Measurements from ENCODE around the gene FAM20C.
"Not testable (repeated sequence)": the region's sequence is repeated elsewhere in the genome, so short reads cannot be mapped to it uniquely, and the experiment has no call there.

The FAM20C gene

DNA sequence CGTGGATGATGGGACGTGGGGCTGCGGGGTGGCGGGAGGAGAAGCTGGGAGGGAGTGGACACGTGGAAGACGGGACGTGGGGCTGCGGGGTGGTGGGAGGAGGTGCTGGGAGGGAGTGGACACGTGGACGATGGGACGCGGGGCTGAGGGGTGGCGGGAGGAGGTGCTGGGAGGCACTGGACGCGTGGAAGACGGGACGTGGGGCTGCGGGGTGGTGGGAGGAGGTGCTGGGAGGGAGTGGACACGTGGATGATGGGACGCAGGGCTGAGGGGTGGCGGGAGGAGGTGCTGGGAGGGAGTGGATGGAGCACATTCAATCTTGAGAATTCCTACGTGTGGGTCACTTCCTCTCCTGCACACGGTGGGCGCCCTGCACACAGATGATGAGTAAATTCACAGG lies 104.8 kb downstream of the FAM20C start:
- DNase-seq: not testable (repeated sequence)

DNA sequence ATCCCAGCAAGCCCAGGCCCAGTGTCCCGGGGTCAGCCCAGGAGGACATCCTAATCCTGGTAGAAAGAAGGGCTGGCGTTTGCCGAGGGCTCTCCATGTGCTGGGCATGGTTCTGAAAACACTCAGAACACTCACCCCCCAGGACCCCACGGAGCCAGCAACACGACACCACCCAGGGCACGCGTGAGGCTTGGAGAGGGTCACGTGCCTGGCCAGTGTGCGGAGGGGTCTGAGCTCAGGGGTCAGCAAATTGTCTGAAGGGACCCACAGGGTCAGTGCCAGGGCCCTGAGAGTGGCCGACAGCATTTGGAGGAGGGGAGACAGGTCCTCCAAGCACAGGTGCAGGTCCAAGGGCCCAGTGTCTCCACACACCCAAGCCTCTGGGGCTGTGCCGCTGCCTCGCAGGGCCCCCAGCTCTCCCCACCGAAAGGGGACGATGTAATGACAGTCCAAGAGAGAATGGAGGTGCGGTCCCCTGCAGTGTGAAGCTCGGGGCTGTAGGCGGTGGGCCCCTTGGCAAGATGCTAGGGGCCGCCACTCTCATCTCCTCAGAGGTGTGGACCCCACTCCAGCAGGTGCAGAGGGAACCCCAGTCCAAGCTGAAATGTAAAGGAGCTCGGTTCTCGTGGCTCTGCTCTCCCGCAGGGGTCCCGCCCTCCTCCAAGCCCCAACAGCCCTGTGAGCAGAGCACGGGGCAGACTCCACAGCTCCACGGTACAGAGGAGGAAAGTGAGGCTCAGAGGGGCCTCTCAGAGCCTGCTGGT lies 105.4 kb downstream of the FAM20C start:
- no peak for DNase-seq

DNA sequence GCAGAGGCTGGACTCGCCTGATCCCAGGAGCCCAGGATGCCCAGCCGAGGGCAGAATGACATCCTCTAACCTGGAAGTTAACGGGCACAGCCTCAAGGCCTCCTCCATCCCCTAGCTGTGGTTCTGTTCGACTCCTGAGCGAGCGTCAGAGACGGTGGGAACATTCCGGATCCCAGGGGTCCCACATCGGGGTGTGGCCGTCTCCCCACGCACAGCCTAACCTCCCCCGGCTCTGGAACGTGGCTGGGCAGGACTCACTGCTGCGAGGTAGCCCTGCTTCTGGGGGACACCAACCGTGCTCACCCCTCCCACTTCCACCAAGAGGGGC lies 106.0 kb downstream of the FAM20C start:
- DNase-seq: no peak

DNA sequence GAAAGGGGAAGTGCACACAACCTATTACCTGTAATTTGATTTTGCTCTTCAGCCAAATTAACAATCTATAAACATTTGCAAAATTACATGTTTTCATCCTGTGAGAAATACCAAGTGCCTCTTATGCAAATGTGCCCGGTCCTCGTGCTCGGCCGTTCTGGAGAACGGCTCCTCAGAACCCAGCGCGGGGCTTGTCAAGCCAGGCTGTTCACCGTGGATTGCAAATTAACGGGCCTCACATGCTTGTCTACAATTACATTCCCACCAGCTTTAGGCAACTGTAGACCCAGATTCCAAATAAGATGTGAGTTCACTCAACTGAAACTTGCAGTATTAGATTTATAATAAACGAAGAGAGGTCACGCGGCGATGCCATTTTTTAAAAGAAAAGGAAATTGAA lies 106.4 kb downstream of the FAM20C start:
- no peak for DNase-seq

DNA sequence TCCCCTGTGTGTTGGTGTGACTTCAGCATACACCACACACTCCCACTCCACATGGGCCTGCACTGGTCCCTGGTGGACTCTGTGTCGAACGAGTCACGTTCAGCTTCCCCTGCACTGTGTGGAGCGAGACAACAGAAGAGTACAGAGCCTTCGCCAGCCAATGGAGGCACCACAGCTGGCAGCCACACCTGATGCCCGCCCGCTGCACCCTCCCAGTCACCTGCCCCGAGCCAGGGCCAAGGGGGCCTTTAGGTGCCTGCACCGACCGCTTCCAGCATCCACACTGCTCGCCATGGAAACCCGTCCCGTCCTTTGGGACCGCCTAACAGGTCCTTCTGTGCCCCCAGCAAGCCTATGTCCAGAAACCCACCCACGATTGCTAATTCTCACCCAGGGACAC lies 106.8 kb downstream of the FAM20C start:
- no peak for DNase-seq

DNA sequence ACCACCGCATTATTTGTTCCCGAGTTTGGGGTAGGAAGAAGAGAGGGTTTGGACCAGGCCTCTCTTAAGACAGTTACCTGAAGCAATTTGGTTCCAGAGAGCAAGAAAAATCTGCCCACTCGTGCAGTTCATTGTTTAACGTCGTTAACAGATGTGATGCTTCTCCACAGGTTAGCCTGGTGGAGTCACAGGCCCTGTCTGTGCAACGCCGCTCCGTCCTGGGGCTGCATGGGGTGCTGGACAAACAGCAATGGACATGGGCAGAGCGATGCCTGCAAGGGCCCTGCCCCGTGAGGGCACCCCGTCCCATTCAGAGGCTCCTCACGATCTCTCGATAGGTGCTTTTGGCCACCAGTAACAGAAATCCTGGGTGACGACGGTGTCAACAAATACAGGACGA lies 107.3 kb downstream of the FAM20C start:
- DNase-seq: no peak

DNA sequence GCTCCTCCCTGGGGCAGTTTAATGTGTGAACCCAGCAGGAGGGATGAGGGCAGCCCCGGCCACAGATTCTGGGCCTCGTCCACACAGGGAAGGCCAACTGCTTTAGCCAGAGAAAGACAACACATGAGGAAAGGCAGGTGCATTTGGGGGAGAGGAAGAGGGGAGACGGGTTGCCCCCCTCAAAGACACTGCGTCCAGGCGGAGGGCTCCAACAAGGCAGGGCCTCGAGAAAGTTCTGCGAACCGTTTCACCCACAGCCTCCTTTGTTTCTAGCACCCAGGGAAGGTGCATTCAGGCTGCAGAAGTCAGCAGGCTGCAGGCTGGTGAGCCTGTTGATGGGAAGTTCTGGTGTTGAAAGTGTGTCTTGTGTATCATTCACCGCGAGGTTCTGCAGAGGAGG lies 107.7 kb downstream of the FAM20C start:
- DNase-seq: no peak

DNA sequence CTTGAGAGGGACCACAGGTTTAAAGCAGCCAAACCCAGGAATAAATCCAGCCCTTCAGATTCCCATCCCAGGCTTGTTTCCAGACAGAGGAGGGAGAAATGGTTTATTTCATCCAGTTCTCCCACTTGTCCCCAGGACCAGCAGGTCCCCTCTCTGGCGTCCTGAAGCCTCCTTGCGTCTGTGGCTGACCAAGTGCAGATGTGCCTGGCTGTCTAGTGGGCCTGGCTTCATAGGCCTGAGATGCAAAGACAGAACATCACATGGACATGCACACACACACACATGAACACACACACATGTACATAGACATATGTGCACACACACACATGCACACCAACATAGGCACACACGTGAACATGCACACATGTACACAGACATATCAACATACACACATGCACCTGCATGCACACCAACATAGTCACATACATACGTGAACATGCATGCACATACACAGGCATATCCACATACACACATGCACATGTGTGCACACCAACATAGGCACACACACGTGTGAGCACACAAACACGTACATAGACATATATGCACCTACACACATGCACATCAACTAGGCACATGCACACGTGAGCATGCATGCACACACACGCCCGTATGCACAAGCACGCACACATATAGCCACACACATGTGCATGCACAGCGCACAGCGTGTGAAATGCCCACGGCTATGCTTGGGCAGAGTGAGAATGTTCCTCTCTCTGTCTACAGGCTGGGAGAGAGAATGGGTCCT lies 108.3 kb downstream of the FAM20C start:
- no peak for DNase-seq

DNA sequence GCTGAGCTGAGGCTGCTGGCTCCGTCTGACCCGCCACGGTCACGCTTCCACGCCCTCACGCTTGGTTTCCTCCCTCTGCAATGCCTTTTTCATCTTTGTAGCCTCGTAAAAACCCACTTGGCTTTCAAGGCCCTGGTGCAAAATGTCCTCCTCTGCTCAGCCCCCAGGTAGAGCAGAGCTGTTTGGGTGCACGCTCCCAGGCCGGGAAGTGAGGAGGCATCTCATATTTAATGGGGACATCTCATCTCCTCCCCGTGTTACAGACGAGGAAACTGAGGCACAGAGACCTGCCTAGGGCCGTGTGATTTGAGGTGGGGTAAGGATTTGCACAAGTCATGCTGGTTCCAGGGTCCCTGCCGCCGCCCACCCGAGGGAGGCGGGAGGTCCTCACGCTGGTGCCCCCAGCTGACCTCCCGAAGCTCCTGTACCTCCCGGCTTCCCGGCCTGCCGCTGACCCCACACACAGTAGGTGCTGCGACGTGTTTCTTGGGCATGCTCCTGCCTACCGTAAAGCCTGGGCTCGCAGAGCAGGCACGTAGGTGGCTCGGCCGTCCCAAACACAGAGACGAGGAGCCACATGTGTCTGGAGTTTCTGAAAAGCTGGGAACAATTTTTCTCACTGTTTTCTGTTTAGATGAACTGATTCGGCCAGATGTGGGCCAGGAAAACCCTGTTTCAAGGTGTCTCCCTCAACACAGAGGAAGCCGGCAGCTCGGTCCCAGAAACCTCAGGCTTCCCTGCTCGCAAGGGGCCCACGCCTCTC lies 109.1 kb downstream of the FAM20C start:
- DNase-seq: no peak

DNA sequence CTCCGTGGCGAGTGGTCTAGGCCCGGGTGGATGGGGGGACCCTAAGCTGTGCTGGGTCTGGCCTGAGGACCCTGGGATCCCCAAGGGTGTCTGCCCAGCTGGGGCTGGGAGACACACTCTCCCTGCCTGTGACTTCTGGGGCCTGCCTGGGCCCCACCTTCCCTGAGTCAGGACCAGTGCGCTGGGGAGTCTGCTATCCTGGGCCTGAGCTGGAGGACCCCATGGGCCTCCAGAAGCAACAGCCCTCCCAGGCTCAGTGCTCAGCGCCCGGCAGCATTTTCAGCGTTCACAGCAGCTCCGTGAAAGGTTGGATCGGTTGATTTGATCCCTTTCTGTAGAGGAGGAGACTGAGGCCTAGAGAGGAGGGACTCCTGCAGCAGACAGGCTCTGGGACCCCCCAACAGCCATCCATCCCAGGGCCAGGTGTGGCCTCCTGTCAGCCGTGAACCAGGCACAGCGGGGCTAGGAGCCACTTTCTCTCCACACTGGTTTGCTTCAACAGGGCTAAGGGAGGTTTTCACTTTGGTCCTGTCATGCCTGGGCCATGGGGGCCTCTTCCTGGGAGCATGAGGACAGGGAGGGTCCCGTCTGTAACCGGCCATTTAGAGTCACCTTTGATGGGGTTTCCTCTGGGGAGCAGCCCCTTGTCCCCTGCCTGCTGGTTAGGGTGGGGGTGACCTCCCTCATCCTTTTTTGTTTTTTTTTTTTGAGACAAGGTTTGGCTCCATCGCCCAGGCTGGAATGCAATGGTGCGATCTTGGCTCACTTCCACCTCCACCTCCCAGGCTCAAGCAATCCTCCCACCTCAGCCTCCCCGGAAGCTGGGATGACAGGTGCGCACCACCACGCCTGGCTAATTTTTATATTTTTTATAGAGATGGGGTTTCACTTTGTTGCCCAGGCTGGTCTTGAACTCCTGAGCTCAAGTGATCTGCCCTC lies 110.0 kb downstream of the FAM20C start:
- DNase-seq: no peak

DNA sequence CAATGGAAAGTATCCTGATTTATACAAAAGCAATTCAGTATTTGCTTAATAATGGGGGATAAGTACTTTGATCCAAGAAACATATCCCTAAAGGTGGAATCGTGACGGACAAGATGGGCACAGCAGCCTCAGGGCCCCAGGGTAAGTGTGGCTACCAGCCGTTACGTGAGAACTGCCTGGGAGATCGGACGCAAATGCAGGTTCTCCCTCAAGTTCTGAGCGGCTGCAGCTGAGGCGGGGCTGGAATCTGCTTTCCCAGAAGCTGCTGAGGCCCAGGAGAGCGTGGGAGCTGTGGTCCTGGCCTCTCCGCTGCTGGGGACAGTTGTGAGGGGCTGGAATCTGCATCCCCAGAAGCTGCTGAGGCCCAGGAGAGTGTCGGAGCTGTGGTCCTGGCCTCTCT lies 111.1 kb downstream of the FAM20C start:
- no peak for DNase-seq

DNA sequence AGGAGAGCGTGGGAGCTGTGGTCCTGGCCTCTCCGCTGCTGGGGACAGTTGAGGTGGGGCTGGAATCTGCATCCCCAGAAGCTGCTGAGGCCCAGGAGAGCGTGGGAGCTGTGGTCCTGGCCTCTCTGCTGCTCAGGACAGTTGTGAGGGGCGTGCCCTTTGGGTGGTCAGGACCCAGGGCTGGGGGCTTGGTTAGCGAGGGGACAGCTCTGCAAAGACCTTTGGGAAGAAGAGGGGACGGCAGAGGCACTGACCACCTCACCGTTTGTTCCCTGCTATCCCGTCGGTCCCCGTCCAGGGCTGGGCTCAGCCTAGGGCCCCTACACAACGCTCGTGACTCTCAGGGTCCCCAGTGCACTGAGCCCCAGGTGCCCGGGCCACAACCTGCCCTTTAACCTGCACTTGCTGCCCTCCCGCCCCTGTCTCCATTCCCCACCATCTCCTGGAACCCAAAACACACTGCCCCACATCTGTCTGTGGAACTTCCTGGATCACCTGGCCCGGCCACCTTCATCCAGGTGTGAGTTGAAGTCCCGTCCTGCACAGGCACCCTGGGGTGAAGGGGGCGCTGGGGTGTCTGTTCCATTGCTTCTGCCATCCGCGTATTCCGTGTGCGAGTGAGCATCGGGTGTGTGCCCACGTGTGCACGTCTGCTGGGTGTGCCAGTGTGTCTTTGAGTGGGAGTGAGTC lies 111.7 kb downstream of the FAM20C start:
- DNase-seq: no peak

DNA sequence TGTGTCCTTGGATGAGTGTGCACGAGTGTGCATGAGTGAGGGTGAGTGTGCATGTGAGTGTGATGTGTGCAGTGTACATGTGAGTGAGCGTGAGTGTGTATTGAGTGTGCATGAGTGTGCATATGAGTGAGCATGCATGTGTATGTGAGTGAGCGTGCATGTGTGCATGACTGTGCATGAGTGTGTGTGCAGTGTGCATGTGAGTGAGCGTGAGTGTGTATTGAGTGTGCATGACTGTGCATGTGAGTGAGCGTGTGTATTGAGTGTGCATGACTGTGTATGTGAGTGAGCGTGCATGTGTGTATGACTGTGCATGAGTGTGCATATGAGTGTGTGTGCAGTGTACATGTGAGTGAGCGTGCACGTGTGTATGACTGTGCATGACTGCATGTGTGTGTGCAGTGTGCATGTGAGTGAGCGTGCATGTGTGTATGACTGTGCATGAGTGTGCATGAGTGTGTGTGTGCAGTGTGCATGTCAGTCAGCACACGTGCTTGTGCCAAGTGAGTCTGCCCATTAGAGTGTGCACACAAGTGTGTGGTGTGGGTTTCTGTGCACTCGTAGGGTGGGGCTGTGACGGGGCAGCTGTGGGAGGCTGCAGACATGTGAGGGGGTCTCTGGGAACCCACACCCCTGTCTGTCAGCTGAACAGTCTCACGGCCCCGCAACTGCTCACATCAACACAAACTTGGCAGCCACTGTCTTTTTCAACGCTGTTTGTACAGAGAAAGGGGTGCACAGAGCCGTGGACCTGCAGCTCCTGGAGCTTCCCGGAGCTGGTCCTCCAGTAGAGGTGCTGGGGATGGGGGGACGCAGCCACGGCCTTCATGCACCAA lies 112.4 kb downstream of the FAM20C start:
- DNase-seq: no peak

DNA sequence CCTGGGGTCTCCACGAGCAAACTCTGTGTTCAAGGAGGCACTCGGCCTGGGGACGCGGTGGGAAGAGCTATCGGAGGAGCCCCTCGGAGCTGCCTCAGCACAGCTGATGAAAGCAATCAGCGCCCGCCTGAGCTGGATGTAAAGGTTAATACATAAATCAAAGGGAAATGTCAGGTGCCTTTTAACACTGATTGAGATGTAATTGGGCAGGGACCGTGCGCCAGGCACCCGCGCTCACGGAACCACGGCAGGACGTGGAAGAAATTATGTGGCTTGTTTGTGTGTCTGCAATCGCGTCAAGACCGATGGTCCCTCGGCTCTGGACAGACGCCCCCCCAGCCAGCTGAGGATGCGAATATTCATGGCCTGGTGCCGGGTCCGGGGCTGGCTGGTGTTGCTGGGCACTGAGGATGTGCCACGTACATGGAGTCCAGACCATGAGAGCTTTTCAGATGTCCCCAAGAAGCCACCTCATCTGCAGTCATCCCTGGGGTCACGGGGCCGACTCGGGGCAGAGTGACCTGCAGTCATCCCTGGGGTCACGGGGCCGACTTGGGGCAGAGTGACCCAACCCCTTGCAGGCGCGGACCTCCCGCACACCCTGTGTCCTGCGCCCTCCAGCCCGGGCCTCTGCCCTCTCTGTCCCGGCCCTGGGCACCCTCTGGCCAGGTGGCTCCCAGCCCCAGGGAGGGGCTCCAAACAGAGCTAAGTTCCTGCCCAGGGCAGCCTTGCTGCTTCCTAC lies 113.2 kb downstream of the FAM20C start:
- DNase-seq: no peak

DNA sequence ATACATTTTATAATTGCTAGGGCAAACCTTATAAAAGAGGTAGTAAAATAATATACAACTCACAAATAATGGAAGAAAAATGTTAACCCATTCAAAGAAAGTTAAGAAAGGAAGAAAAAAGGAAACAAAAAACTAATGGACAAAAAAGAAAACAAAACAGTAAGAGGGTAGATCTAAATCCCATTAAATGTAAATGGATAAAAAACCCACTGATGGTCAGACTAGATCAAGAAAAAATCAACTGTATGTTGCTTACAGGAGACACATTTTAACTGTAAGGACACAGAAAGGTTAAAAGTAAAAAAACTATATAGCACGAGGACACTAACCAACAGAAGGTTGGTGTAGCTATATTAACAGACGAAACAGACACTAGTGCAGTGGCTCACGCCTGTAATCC lies 115.6 kb downstream of the FAM20C start:
- DNase-seq: no peak

DNA sequence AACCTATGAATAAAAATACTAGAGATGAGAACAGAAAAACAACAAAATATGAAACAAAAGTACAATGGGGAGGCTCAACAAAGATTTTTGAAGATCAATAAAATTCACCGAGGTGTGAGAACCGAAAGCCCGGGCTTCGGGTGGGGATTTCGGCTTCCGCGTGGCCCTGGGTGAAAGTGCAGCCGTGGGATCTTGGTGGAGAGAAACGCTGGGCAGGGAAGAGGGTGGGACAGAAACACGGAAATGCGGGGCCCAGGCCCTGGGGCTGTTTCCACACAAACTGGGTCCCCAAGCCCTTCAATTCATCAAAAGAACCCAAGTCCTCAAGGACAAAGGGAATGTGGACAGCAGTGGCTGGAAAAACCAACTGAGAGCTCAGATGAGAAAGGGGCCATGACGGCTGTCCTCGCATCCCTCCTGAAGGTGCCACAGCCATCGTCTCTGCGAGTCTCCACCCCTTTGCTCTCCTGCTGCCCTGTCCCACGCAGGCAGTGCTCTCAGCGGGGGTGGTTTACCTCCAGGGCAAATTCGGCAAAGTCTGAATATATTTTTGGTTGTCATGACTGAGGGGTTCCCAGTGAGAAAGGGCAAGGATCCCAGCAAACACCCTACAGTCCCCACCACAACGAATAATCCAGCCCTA lies 117.3 kb downstream of the FAM20C start:
- DNase-seq: no peak
